IPS-NIHi7 (cell line): Measurements from ENCODE around the gene SERPINB7.

Source experiments
- DNase-seq: peaks from one replicate; pipeline ENCODE4 v3.0.0; 2012; ENCODE audit warnings: mixed read lengths; ENCODE audit errors: extremely low spot score

Gene SERPINB7

DNA sequence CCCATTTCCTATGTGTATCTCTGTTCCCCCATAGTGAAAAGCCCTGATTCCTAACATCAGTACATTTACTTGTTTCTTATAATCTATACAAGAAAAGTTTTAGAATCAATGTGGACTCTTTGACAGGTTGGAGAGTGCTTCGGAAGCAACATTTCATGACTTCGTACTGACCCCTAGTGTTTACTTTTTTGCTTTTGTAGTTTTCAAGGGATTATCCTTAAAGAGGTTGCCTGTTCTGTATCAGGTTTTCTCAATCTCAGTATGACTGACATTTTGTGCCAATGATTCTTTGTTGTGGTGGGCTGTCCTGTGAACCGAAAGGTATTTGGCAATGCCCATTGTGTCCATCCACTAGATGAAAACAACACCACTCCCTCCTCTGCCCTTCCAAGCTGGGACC is 69.0 kb downstream of the SERPINB7 start:
- DNase-seq = peak; percentile 35

DNA sequence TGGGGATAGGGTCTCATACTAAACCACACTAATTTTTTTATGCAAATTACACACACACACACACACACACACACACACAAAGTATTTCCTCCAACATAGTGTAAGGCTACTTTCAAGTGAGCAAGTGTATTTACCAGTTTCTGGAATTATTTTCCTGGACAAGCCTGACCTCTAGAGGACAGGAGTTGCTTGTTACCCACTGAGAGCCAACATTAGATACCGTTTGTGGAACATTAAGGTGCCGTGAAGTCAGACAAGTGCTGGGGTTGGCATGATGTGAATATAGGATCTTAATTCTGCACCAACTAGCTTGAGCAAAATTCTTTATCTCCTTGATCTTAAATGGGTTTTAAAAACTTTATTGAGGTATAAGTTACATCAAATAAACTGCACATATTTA is 72.9 kb downstream of the SERPINB7 start:
- peak; percentile 50 for DNase-seq

DNA sequence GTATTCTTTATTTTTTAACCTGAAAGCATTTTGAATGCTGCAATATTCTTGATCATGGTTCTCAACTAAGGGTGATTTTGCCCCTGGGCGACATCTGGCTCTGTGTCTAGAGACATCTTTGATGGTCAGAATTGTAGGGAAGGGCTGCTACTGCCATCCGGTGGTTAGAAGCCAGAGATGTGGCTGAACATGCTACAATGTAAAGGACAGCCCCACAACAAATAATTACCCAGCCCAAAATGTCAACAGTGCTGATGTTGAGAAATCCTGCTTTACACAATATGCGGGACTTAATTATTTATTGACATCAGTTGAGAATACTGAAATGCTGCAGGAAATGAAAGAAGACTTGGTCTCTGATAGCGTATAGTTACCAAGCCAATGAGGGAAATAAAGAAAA is 74.8 kb downstream of the SERPINB7 start:
- peak; percentile 50 for DNase-seq

DNA sequence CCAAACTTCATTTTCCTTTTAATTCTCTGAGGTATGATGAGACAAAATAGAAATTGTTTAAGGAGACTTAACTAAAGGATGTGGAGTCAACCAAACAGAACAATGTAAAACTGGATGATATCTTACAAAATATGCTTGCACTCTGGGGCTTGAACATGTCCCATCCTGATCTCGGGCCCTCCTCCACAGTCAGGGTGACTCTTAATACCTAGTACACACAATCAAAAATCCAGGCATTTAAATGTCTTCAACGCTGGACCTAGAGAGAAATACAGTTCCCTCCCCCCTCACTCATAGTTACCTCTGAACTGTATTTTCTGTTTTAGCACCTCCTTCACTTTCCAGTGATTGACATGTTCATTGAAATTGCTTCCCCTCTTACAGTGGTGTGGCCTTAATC is 75.4 kb downstream of the SERPINB7 start:
- no peak for DNase-seq
